Measurements from ENCODE around the gene RAB33A. TPM values are rescaled to one million over a fixed set of nuclear protein-coding genes. Genes with fewer than 3 reads are reported as not detected.
A peak's percentile ranks its signal among the peaks of the same experiment; 100 is the strongest.

The RAB33A gene
- total RNA-seq (2011; cell fraction: chromatin; rRNA removed; ENCODE audit: low replicate concordance), result 0.23 TPM in 1 of 2 replicates, not detected in the other
- 0.33 TPM in 1 of 2 replicates, not detected in the other for total RNA-seq (2011; cell fraction: nucleolus; rRNA removed)
- total RNA-seq (2011; cell fraction: nucleoplasm; rRNA removed), result not detected in 2 replicates
- total RNA-seq (2014; rRNA removed), result 0.09 TPM in 1 of 2 replicates, not detected in the other
- not detected in 2 replicates for total RNA-seq (2014; rRNA removed; fragmentation: Illumina TruSeq; extraction: Trizol)
- total RNA-seq (2015; rRNA removed; fragmentation: Illumina TruSeq; extraction: Trizol), result not detected in 2 replicates
- 0.20 TPM in 1 of 2 replicates, not detected in the other for total RNA-seq (2021)
- 0.06 and 0.11 TPM in 2 replicates for polyA plus RNA-seq (2011; rRNA removed)
- polyA plus RNA-seq (2011; cell fraction: cytosol; rRNA removed), result 0.09 TPM in 1 of 2 replicates, not detected in the other
- 0.14 TPM in 1 of 2 replicates, not detected in the other for polyA plus RNA-seq (2011; cell fraction: nucleus; rRNA removed)
- polyA plus RNA-seq (2012), result not detected in 2 replicates
- not detected in 2 replicates for polyA plus RNA-seq (2014; fragmentation: Illumina TruSeq; extraction: Trizol)
- under 1 TPM; 0.04 TPM for polyA plus RNA-seq (2014; fragmentation: Nextera tagmentation; extraction: Ambion mirVana)
- polyA plus RNA-seq (2014; rRNA removed), result not detected in 2 replicates
- polyA minus RNA-seq (2011; rRNA and poly(A)+ RNA removed), result not detected in 2 replicates
- polyA minus RNA-seq (2011; cell fraction: cytosol; rRNA and poly(A)+ RNA removed), result not detected in 2 replicates
- polyA minus RNA-seq (2011; cell fraction: nucleus; rRNA and poly(A)+ RNA removed), result 0.22 and 0.27 TPM in 2 replicates
- Bru-seq, nascent RNA, result percentile 34 among the genes with signal in this experiment
- BruChase-seq, experiment 1, labeled RNA remaining after a 2-hour chase, result percentile 20 among the genes with signal in this experiment
- percentile 22 among the genes with signal in this experiment for BruChase-seq, experiment 2, labeled RNA remaining after a 6-hour chase
- long read RNA-seq, experiment 1, result 0 reads
- long read RNA-seq, experiment 2, result 0 reads
- long read RNA-seq, experiment 3, result 0 reads

- H3K27ac ChIP-seq (ENCODE audit: extremely low read depth, low read depth, low read length), result peak within 1 kb of the TSS; percentile 95
- WGBS (ENCODE audit: insufficient coverage, low coverage, missing lambda C conversion rate), result 93% methylated on average over 5 of the region's 61 CpGs
Observed at GRCh38 chrX:130171446-130172126, at the start of gene RAB33A. Gene RAB33A (plus strand): TSS chrX:130171962. CDS start chrX:130172063, 101 bp downstream.

More at GRCh38 chrX:130171446-130172126, at the start of gene RAB33A:
- H3K9ac ChIP-seq (ENCODE audit: insufficient read depth in 1 of 2, low read depth in 2 of 2, low read length in 2 of 2), result peak within 1 kb of the TSS in 1 of 2 experiments; percentile 77; a peak in 2 of 4 replicates
- H3K9me1 ChIP-seq (ENCODE audit: control insufficient read depth, insufficient read depth, low read length), result no peaks in the 10 kb centered on the region
- no peaks in the 10 kb centered on the region; the same call in 1 of the 2 replicates for H3K9me3 ChIP-seq (replicated peaks; ENCODE audit: control insufficient read depth, insufficient read depth, low read depth, low read length)
- ChIA-PET POLR2A (no interaction called here), CTCF (ENCODE audit: low intra/inter-chr PET ratio) (no interaction called here)
- intact Hi-C loops (cut with micrococcal nuclease) (loop anchor here (5.0 kb wide), 1 partner anchor 89 kb away; no protein-coding TSS in a partner anchor), in situ Hi-C loops (cut with MboI) (no loop called here)
- no peaks in the 10 kb centered on the region for H3K27me3 ChIP-seq (ENCODE audit: control insufficient read depth in 2 of 2, insufficient read depth in 2 of 2, low read length in 2 of 2)
- H2AFZ ChIP-seq (ENCODE audit: low read depth, low read length), result peak within 1 kb of the TSS; percentile 86
- no peak for DNase-seq (ENCODE audit: extremely low read depth in 1 of 4, low spot score in 3 of 4)
- H3K4me1 ChIP-seq (replicated peaks in 1 of 2; ENCODE audit: control insufficient read depth in 2 of 2, insufficient read depth in 2 of 2, low read length in 2 of 2), result peaks cover 25 to 37% of the 10 kb centered on the region in 2 experiments
- BruUV-seq (replicated peaks), result no TSS peak
- FAIRE-seq, result no peak
- no peaks in the 10 kb centered on the region for H4K20me1 ChIP-seq (replicated peaks; ENCODE audit: control insufficient read depth, insufficient read depth, low read length)
- peaks cover 6% of the 10 kb centered on the region; the same call in 2 of the 3 replicates for H3K79me2 ChIP-seq (ENCODE audit: control insufficient read depth, insufficient read depth, low read length)
- H3K4me3 ChIP-seq, result no peak within 1 kb of the TSS
- no peaks in the 10 kb centered on the region for H3K36me3 ChIP-seq (ENCODE audit: control insufficient read depth, insufficient read depth, low read length)
- TF ChIP-seq ZBTB33 (CRISPR knock-in tag; IDR thresholded peaks at IDR 0.05), result peak; percentile 72
- no peak for TF ChIP-seq E2F6 (IDR thresholded peaks at IDR 0.05; ENCODE audit: borderline replicate concordance in 1 of 2, extremely low read depth in 1 of 2, insufficient read depth in 1 of 2, insufficient read length in 1 of 2, low read depth in 1 of 2, low read length in 1 of 2, poor library complexity in 1 of 2, severe bottlenecking in 1 of 2)
- TF ChIP-seq CBX5 (IDR thresholded peaks at IDR 0.05; ENCODE audit: borderline replicate concordance, low read depth), result no peak
- TF ChIP-seq TAL1 (IDR thresholded peaks at IDR 0.05), result no peak
- TF ChIP-seq POLR2G (IDR thresholded peaks at IDR 0.05; ENCODE audit: low read depth, low read length), result peak; percentile 37; the same call in 1 of the 2 replicates
- ATAC-seq, result no peak
- no peak within 1 kb of the TSS for H3K4me2 ChIP-seq (ENCODE audit: insufficient read depth, low read length)

Measured in K562 (cell line).